A172 (cell line): ENCODE measurements around the gene PPP1R2. TPM values are rescaled to one million over a fixed set of nuclear protein-coding genes. Genes with fewer than 3 reads are reported as not detected.

Experiments used
- total RNA-seq: library from RNA; depleted of rRNA; stranded (reverse); fragments of >200 nt; shearing (Covaris generic); gene quantifications from 2 replicates; pipeline ENCODE4 v1.2.3, GENCODE V29; 2014; rRNA removed

Gene PPP1R2
- total RNA-seq, 1 experiment from 2014 or later = 61.4 TPM

Other genes with a start within 250 kb of the PPP1R2 start
- 52.2 and 53.3 TPM in 2 replicates for gene ACAP2, start 100.3 kb downstream of the PPP1R2 start, total RNA-seq
- 0.17 and 0.50 TPM in 2 replicates for gene APOD, start 40.6 kb upstream of the PPP1R2 start, total RNA-seq
- gene MUC20, start 177.7 kb upstream of the PPP1R2 start, total RNA-seq = 0.05 TPM in 1 of 2 replicates, not detected in the other